ENCODE results near the gene SPDYE16. TPM values are rescaled to one million over a fixed set of nuclear protein-coding genes. Genes with fewer than 3 reads are reported as not detected.
"Not testable (repeated sequence)": the region's sequence is repeated elsewhere in the genome, so short reads cannot be mapped to it uniquely, and the experiment has no call there.

Gene SPDYE16
- total and polyA plus RNA-seq, 2 donors, result 0.23 TPM; not detected in 1

DNA sequence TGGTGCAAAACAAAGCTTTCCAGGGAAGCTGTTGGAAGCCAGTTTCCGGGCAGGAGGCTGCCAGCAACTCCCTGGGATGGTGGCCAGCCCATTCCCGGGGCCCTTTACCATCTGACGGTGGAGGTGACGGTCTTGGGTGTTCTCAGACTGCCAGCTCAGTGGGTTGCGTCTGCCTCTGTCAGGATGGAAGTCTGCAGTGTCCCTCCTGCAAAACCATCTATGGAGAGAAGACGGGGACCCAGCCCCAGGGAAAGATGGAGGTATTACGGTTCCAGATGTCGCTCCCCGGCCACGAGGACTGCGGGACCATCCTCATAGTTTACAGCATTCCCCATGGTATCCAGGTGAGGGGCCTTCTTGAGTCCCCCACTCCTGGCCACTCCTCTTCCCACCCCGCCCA is 39.9 kb downstream of the SPDYE16 start:
- WGBS, result 89% methylated on average over 12 of the region's 12 CpGs
- not testable (repeated sequence) for H3K4me1 ChIP-seq (ENCODE audit: insufficient read depth); DNase-seq (ENCODE audit: extremely low spot score); H3K27ac ChIP-seq (ENCODE audit: low read depth); H3K36me3 ChIP-seq (ENCODE audit: insufficient read depth); H3K4me3 ChIP-seq (ENCODE audit: low read depth, low read length)

DNA sequence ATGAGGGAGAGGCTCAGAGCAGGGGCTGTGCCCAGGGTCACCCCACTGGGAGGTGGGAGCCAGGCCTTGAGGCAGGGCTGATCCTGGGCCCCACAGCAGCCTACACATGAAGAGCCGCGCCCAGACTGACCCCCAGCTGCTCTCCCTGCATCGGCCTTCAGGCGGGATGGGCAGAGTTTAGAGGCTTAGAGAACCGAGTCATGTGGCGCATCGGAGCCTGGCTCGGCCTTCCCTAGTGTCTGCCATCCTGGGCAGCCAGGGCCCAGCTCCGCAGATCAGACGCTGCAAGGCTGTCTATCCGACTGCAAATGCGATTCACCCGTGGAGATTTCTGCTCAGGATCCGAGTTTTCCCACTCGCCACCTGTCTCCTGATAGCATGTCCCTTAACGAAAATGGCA is 40.3 kb downstream of the SPDYE16 start:
- not testable (repeated sequence) for H3K4me3 ChIP-seq (ENCODE audit: low read depth, low read length); DNase-seq (ENCODE audit: extremely low spot score); H3K27ac ChIP-seq (ENCODE audit: low read depth); H3K4me1 ChIP-seq (ENCODE audit: insufficient read depth); H3K36me3 ChIP-seq (ENCODE audit: insufficient read depth)
- WGBS, result 90% methylated on average over 16 of the region's 16 CpGs

DNA sequence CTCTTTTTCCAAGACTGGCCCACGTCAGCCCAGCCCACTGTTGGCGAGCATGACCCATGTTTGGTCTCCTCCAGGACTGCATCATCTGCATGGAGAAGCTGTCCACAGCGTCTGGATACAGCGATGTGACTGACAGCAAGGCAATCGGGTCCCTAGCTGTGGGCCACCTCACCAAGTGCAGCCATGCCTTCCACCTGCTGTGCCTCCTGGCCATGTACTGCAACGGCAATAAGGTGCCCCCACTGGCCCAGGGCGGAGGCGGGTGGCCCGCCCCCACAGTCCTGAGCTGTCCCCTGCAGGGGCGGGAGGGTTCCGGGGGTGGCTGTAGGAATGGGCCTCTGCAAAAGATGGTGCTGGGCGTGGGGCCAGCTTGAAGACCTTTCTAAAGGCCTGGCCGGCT is 40.9 kb downstream of the SPDYE16 start:
- not testable (repeated sequence) for H3K27ac ChIP-seq (ENCODE audit: low read depth); H3K4me1 ChIP-seq (ENCODE audit: insufficient read depth); H3K36me3 ChIP-seq (ENCODE audit: insufficient read depth); H3K4me3 ChIP-seq (ENCODE audit: low read depth, low read length); DNase-seq (ENCODE audit: extremely low spot score)
- WGBS, result 83% methylated on average over 13 of the region's 13 CpGs

GRCh38 chr7:76499924-76500241 is 43.2 kb downstream of the SPDYE16 start:
- 52% methylated on average over 5 of the region's 19 CpGs for WGBS
- DNase-seq (ENCODE audit: extremely low spot score), result not testable (repeated sequence)

DNA sequence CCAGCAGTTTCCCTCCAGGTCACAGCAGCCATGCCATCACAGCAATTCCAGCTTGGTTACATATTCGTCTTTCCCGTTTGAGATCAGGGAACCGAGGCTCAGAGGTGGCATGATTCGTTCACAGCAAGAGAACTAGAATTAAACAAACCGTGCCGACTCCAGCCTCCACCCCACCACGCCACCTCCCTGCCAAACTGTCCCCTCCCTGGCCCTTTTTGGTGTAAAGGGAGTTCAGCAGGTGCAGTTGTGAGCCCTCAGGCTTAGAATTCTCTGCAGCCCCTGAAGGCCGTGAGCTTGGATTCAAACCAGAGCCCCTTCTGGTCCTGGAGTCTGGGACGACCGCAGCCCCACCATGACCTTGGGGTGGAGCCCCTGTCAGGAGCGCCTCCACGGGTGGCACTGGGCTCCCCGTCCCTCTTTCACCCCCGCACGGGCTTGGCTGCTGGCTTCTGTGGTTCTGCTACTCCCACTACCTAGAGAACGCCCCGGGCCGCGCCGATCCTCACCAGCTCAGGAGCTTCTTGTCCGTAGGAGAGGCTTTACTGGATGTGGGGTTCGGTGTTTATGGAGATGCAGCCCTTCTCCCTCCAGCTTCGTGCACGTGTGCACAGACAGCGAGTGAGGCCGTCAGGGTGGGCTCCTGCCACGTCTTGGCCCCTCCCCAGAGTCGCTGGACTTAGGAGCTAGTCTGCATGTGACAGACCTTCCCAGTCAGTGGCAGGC is 43.7 kb downstream of the SPDYE16 start:
- H3K4me1 ChIP-seq (ENCODE audit: insufficient read depth); H3K27ac ChIP-seq (ENCODE audit: low read depth); H3K4me3 ChIP-seq (ENCODE audit: low read depth, low read length); H3K36me3 ChIP-seq (ENCODE audit: insufficient read depth); DNase-seq (ENCODE audit: extremely low spot score): not testable (repeated sequence)
- WGBS, result 67% methylated on average over 16 of the region's 28 CpGs

More at GRCh38 chr7:76499924-76500241, 43.2 kb downstream of the SPDYE16 start:
- H3K4me3 ChIP-seq (ENCODE audit: low read depth, low read length); H3K27ac ChIP-seq (ENCODE audit: low read depth); H3K36me3 ChIP-seq (ENCODE audit: insufficient read depth); H3K4me1 ChIP-seq (ENCODE audit: insufficient read depth): not testable (repeated sequence)

GRCh38 chr7:76498583-76499200 is 44.4 kb downstream of the SPDYE16 start:
- not testable (repeated sequence) for H3K4me3 ChIP-seq (ENCODE audit: low read depth, low read length); H3K4me1 ChIP-seq (ENCODE audit: insufficient read depth); H3K36me3 ChIP-seq (ENCODE audit: insufficient read depth); H3K27ac ChIP-seq (ENCODE audit: low read depth); DNase-seq (ENCODE audit: extremely low spot score)
- 84% methylated on average over 7 of the region's 10 CpGs for WGBS

- not testable (repeated sequence) for DNase-seq (ENCODE audit: extremely low spot score); H3K27ac ChIP-seq (ENCODE audit: low read depth); H3K36me3 ChIP-seq (ENCODE audit: insufficient read depth); H3K4me1 ChIP-seq (ENCODE audit: insufficient read depth); H3K4me3 ChIP-seq (ENCODE audit: low read depth, low read length)
- 81% methylated on average over 12 of the region's 27 CpGs for WGBS
Measured at GRCh38 chr7:76497918-76498582, 45.0 kb downstream of the SPDYE16 start.

DNA sequence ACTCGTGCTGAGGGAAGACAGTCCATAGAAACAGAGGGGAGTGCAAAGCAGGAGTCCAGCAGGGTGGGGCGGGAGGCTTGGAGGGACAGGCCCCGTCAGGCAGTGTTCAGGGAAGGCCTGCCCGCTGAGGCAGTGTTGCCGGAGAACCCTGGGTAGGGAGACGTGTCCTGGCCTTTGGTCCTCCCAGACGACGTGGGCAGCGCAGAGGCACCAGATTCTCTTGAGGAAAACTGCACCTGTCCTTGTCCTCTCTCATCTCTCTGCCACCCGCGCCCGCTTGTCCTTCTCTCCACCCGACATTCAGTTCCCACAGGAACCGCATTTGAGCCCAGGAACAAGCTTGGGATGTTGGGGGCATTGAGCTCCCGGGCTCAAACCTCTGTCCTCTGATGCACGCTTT is 47.4 kb downstream of the SPDYE16 start:
- not testable (repeated sequence) for H3K4me1 ChIP-seq (ENCODE audit: insufficient read depth); H3K4me3 ChIP-seq (ENCODE audit: low read depth, low read length); H3K27ac ChIP-seq (ENCODE audit: low read depth); H3K36me3 ChIP-seq (ENCODE audit: insufficient read depth); DNase-seq (ENCODE audit: extremely low spot score)
- WGBS, result 90% methylated on average over 16 of the region's 16 CpGs

- H3K4me3 ChIP-seq (ENCODE audit: low read depth, low read length); H3K4me1 ChIP-seq (ENCODE audit: insufficient read depth); DNase-seq (ENCODE audit: extremely low spot score); H3K36me3 ChIP-seq (ENCODE audit: insufficient read depth); H3K27ac ChIP-seq (ENCODE audit: low read depth): not testable (repeated sequence)
- 99% methylated on average over 4 of the region's 10 CpGs for whole genome bisulfite sequencing
Measured at GRCh38 chr7:76492139-76492538, 51.0 kb downstream of the SPDYE16 start.

GRCh38 chr7:76487969-76488368 is 55.1 kb downstream of the SPDYE16 start:
- H3K4me3 ChIP-seq (ENCODE audit: low read depth, low read length); H3K36me3 ChIP-seq (ENCODE audit: insufficient read depth); H3K27ac ChIP-seq (ENCODE audit: low read depth); DNase-seq (ENCODE audit: extremely low spot score); H3K4me1 ChIP-seq (ENCODE audit: insufficient read depth): not testable (repeated sequence)
- 80% methylated on average over 7 of the region's 13 CpGs for whole genome bisulfite sequencing

- H3K36me3 ChIP-seq (ENCODE audit: insufficient read depth); H3K27ac ChIP-seq (ENCODE audit: low read depth); DNase-seq (ENCODE audit: extremely low spot score); H3K4me3 ChIP-seq (ENCODE audit: low read depth, low read length); H3K4me1 ChIP-seq (ENCODE audit: insufficient read depth): not testable (repeated sequence)
- 64% methylated on average over 2 of the region's 5 CpGs for WGBS
Measured at GRCh38 chr7:76486618-76487017, 56.5 kb downstream of the SPDYE16 start.

- H3K27ac ChIP-seq (ENCODE audit: low read depth); H3K36me3 ChIP-seq (ENCODE audit: insufficient read depth); H3K4me1 ChIP-seq (ENCODE audit: insufficient read depth); DNase-seq (ENCODE audit: extremely low spot score); H3K4me3 ChIP-seq (ENCODE audit: low read depth, low read length): not testable (repeated sequence)
- WGBS, result 58% methylated on average over 5 of the region's 20 CpGs
Measured at GRCh38 chr7:76485822-76486610, 57.1 kb downstream of the SPDYE16 start.

- not testable (repeated sequence) for DNase-seq (ENCODE audit: extremely low spot score); H3K4me1 ChIP-seq (ENCODE audit: insufficient read depth); H3K27ac ChIP-seq (ENCODE audit: low read depth); H3K36me3 ChIP-seq (ENCODE audit: insufficient read depth); H3K4me3 ChIP-seq (ENCODE audit: low read depth, low read length)
- 88% methylated on average over 7 of the region's 12 CpGs for WGBS
Measured at GRCh38 chr7:76484456-76484855, 58.6 kb downstream of the SPDYE16 start.
